Cardiac fibroblast (primary cell): ENCODE data around the gene ARHGAP26.
A peak's percentile ranks its signal among the peaks of the same experiment; 100 is the strongest.

Source experiments
- DNase-seq, 2 donors: peaks; one replicate each; pipeline versions ENCODE4 v3.0.0 to v3.0.0-alpha.2; 2010; ENCODE audit warnings: low read depth in 2 of 2
- H3K4me3 ChIP-seq, 2 donors: replicated peaks in 1 of 2; 1 replicate in 1 of 2; 2 replicates in 1 of 2; pipeline ENCODE4 v1.5.1; 2011; ENCODE audit warnings: low read depth in 2 of 2, low read length in 2 of 2, mild to moderate bottlenecking in 2 of 2, moderate library complexity in 1 of 2
- CTCF ChIP-seq: IDR thresholded peaks from one replicate; pipeline ENCODE4 v1.5.1; 2011; ENCODE audit warnings: low read depth, mild to moderate bottlenecking, low read length, inconsistent platforms

Gene ARHGAP26

GRCh38 chr5:142803428-142804125 lies 33.4 kb downstream of the ARHGAP26 start:
- no peak for TF ChIP-seq CTCF
- peak; percentile 87 to 96 for DNase-seq
- H3K4me3 ChIP-seq, result no peak overlapping the region

GRCh38 chr5:142805339-142805738 lies 35.2 kb downstream of the ARHGAP26 start:
- no peak for TF ChIP-seq CTCF
- no peak overlapping the region for H3K4me3 ChIP-seq
- DNase-seq, result no peak

- no peak for TF ChIP-seq CTCF
- H3K4me3 ChIP-seq, result no peak overlapping the region
- peak in 1 of 2 donors; percentile 42 for DNase-seq
Measured at GRCh38 chr5:142806841-142807267, 36.7 kb downstream of the ARHGAP26 start.

- peak in 1 of 2 donors; percentile 14 for DNase-seq
- no peak for TF ChIP-seq CTCF
- H3K4me3 ChIP-seq, result no peak overlapping the region
Measured at GRCh38 chr5:142807372-142807911, 37.3 kb downstream of the ARHGAP26 start.

GRCh38 chr5:142808878-142809598 lies 38.9 kb downstream of the ARHGAP26 start:
- no peak for TF ChIP-seq CTCF
- DNase-seq, result no peak
- no peak overlapping the region for H3K4me3 ChIP-seq

- DNase-seq, result peak in 1 of 2 donors; percentile 39
- no peak overlapping the region for H3K4me3 ChIP-seq
- TF ChIP-seq CTCF, result no peak
Measured at GRCh38 chr5:142810081-142810480, 39.9 kb downstream of the ARHGAP26 start.
